OCI-LY3 (cell line): ENCODE data around the gene PTPRD.

ENCODE experiments used
- H2AFZ ChIP-seq: fragments of 200-600, 300-600 bp; shearing (Covaris generic); 2 replicates; pipeline ENCODE4 v1.6.0; 2014; ENCODE audit warnings: antibody characterized with exemption, low read depth, low read length
- H3K27ac ChIP-seq: fragments of 200-600, 300-600 bp; sonication (generic); 2 replicates; pipeline ENCODE4 v1.5.1; 2014; ENCODE audit warnings: mild to moderate bottlenecking, low read length, moderate library complexity, mixed read lengths
- H3K27me3 ChIP-seq: fragments of 200-600, 300-600 bp; sonication (generic); 2 replicates; pipeline ENCODE4 v1.6.1; 2014; ENCODE audit warnings: low read depth, low read length, mixed read lengths
- H3K36me3 ChIP-seq: fragments of 200-600, 300-600 bp; sonication (generic); replicated peaks from 2 replicates; pipeline ENCODE3; 2014; ENCODE audit warnings: low read depth, low read length, mixed read lengths
- H3K4me1 ChIP-seq: fragments of 300-600, 200-600 bp; sonication (generic); 2 replicates; pipeline ENCODE4 v1.6.1; 2014; ENCODE audit warnings: low read length, mixed read lengths
- H3K4me2 ChIP-seq: fragments of 200-600, 300-600 bp; sonication (generic); 2 replicates; pipeline ENCODE4 v1.6.1; 2014; ENCODE audit warnings: low read length, mixed read lengths
- H3K4me3 ChIP-seq: fragments of 300-600, 200-600 bp; sonication (generic); 2 replicates; pipeline ENCODE4 v1.5.1; 2014; ENCODE audit warnings: antibody characterized with exemption, mild to moderate bottlenecking, low read length, moderate library complexity
- H3K79me2 ChIP-seq: fragments of 300-600, 200-600 bp; shearing (Covaris generic); 2 replicates; pipeline ENCODE4 v1.6.1; 2014; ENCODE audit warnings: mild to moderate bottlenecking, low read length, mixed read lengths
- H3K9ac ChIP-seq: fragments of 300-600, 200-600 bp; shearing (Covaris generic); 2 replicates; pipeline ENCODE4 v1.6.0; 2014; ENCODE audit warnings: mild to moderate bottlenecking, low read length, moderate library complexity
- H3K9me3 ChIP-seq: fragments of 200-600, 300-600 bp; shearing (Covaris generic); 2 replicates; pipeline ENCODE4 v1.6.1; 2014; ENCODE audit warnings: low read length, mixed read lengths; ENCODE audit not compliant: insufficient read depth
- H4K20me1 ChIP-seq: fragments of 200-600, 300-600 bp; sonication (generic); 2 replicates; pipeline ENCODE4 v1.6.1; 2016; ENCODE audit warnings: low read length, mixed read lengths; ENCODE audit not compliant: insufficient read depth
- EZH2phosphoT487 ChIP-seq: fragments of 200-600 bp; shearing (Covaris generic); IDR thresholded peaks from 2 replicates; pipeline ENCODE4 v1.6.1; 2018; ENCODE audit warnings: antibody characterized with exemption, mixed run types, low read depth
- TF ChIP-seq, protein P1 (sequence below): fragments of 200-600, 300-600 bp; sonication (generic); IDR thresholded peaks from 2 replicates; pipeline ENCODE4 v1.5.1; 2014; ENCODE audit warnings: antibody characterized with exemption, low read length, low read depth

The PTPRD gene

DNA sequence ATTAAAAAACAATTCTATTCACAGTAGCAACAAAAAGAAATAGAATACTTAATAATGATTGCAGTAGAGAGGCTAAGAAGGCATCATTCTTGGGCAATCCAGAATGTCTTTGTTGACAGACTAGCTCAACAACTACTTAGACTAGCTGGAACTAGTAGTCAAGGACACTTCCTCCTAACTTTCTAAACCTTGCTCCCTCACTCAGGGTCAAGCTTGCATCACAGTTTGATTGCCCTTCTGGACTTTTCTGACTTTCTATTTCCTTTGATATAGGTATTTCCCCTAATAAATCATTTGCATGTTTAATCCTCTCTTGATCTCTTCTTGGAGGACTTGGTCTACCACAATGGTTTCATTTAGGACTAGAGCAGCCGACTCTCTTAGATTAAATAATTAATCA is 1107.9 kb downstream of the PTPRD start:
- Histone ChIP-seq H3K9ac (no peak overlapping the region), H3K4me1 (no peaks in the 10 kb centered on the region), H3K27ac (no peak overlapping the region), H3K27me3 (no peaks in the 10 kb centered on the region), H3K4me3 (no peak overlapping the region), H3K4me2 (no peak overlapping the region), H4K20me1 (no peaks in the 10 kb centered on the region), H2AFZ (no peak overlapping the region), H3K9me3 (no peaks in the 10 kb centered on the region), H3K79me2 (no peaks in the 10 kb centered on the region), H3K36me3 (no peaks in the 10 kb centered on the region)
- TF ChIP-seq EZH2phosphoT487 = no peak
- TF ChIP-seq, protein P1, sequence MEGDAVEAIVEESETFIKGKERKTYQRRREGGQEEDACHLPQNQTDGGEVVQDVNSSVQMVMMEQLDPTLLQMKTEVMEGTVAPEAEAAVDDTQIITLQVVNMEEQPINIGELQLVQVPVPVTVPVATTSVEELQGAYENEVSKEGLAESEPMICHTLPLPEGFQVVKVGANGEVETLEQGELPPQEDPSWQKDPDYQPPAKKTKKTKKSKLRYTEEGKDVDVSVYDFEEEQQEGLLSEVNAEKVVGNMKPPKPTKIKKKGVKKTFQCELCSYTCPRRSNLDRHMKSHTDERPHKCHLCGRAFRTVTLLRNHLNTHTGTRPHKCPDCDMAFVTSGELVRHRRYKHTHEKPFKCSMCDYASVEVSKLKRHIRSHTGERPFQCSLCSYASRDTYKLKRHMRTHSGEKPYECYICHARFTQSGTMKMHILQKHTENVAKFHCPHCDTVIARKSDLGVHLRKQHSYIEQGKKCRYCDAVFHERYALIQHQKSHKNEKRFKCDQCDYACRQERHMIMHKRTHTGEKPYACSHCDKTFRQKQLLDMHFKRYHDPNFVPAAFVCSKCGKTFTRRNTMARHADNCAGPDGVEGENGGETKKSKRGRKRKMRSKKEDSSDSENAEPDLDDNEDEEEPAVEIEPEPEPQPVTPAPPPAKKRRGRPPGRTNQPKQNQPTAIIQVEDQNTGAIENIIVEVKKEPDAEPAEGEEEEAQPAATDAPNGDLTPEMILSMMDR = no peak

DNA sequence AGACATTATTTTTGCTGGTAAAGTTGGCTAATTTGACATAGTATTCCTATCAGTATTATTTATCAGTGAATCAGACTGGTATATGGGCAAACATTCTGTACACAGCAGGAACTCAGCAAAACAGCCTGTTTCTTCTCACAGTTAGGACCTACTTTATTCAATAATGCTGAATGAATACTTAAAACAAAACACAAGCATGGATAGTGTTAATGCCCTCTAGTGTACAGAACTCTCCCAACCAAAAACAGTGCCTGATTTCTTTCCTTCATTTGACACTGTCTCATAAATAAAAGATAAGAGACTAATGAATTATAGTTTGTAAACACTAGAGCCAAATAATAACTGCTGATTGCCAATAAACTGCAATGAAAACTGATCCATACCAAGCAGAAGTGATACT is 1113.3 kb downstream of the PTPRD start:
- no peak for TF ChIP-seq EZH2phosphoT487
- TF ChIP-seq, protein P1 = peak; percentile 12; the same call in 1 of the 2 replicates
- no peak overlapping the region for H3K9ac ChIP-seq
- H3K27ac ChIP-seq = no peak overlapping the region
- H3K9me3 ChIP-seq = no peaks in the 10 kb centered on the region
- H4K20me1 ChIP-seq = no peaks in the 10 kb centered on the region
- H3K4me3 ChIP-seq = no peak overlapping the region
- H3K4me1 ChIP-seq = no peaks in the 10 kb centered on the region
- no peak overlapping the region for H2AFZ ChIP-seq
- H3K36me3 ChIP-seq = no peaks in the 10 kb centered on the region
- no peak overlapping the region for H3K4me2 ChIP-seq
- no peaks in the 10 kb centered on the region for H3K27me3 ChIP-seq
- no peaks in the 10 kb centered on the region for H3K79me2 ChIP-seq

DNA sequence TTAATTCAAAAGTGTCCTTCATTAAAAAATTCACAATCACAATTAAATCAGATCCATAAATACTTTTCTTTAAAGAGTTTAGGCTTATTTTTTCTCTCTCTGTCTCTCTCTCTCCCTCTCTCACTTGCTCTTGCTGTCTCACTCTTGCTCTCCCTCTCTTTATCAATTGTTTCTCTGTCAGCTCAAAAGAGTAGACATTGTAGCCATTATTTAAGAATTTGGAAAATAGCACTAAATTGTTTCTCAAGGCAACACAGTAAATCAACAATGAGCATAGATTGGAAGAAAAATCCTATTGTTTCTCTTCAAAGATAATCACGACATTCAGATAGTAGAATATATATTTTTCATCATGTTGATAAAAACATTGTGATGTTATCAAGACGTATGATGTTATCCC is 1114.0 kb downstream of the PTPRD start:
- no peak for TF ChIP-seq EZH2phosphoT487
- TF ChIP-seq, protein P1 = no peak
- H3K9me3 ChIP-seq = no peaks in the 10 kb centered on the region
- no peaks in the 10 kb centered on the region for H3K79me2 ChIP-seq
- no peak overlapping the region for H3K9ac ChIP-seq
- no peaks in the 10 kb centered on the region for H3K27me3 ChIP-seq
- no peaks in the 10 kb centered on the region for H4K20me1 ChIP-seq
- no peaks in the 10 kb centered on the region for H3K4me1 ChIP-seq
- H3K36me3 ChIP-seq = no peaks in the 10 kb centered on the region
- H3K27ac ChIP-seq = no peak overlapping the region
- no peak overlapping the region for H2AFZ ChIP-seq
- no peak overlapping the region for H3K4me3 ChIP-seq
- H3K4me2 ChIP-seq = no peak overlapping the region

GRCh38 chr9:9498128-9498527 is 1114.7 kb downstream of the PTPRD start:
- Histone ChIP-seq H3K9me3 (no peaks in the 10 kb centered on the region), H3K4me1 (no peaks in the 10 kb centered on the region), H3K36me3 (no peaks in the 10 kb centered on the region), H3K27me3 (no peaks in the 10 kb centered on the region), H4K20me1 (no peaks in the 10 kb centered on the region), H3K4me3 (no peak overlapping the region), H2AFZ (no peak overlapping the region), H3K79me2 (no peaks in the 10 kb centered on the region), H3K27ac (no peak overlapping the region), H3K4me2 (no peak overlapping the region), H3K9ac (no peak overlapping the region)
- TF ChIP-seq EZH2phosphoT487 = no peak
- TF ChIP-seq, protein P1 = no peak
